CD14-positive monocyte (primary cell): ENCODE results near the gene TSHR. TPM values are rescaled to one million over a fixed set of nuclear protein-coding genes. Genes with fewer than 3 reads are reported as not detected.
A peak's percentile ranks its signal among the peaks of the same experiment; 100 is the strongest.

Experiments used
- DNase-seq, 3 donors: peaks; one replicate each; pipeline ENCODE4 v3.0.0-alpha.2; 2011 to 2022
- H2AFZ ChIP-seq: 2 replicates; pipeline ENCODE4 v1.6.0; 2012; ENCODE audit warnings: mild to moderate bottlenecking, low read depth, low read length, inconsistent platforms; ENCODE audit not compliant: insufficient read depth, poor library complexity, severe bottlenecking
- H3K27ac ChIP-seq, 2 donors: 1 replicate in 1 of 2; 2 replicates in 1 of 2; pipeline ENCODE4 v1.5.1; 2012 to 2013; ENCODE audit warnings: low read length in 2 of 2, control low read depth in 1 of 2, inconsistent platforms in 1 of 2, low read depth in 1 of 2, mild to moderate bottlenecking in 1 of 2
- H3K27me3 ChIP-seq, 2 donors: one replicate each; pipeline versions ENCODE4 v1.6.0 to v1.6.1; 2011 to 2013; ENCODE audit warnings: low read length in 2 of 2; ENCODE audit not compliant: control insufficient read depth in 2 of 2, insufficient read depth in 2 of 2
- H3K36me3 ChIP-seq, 2 donors: replicated peaks in 1 of 2; 1 replicate in 1 of 2; 2 replicates in 1 of 2; pipeline versions ENCODE4 v1.5.1 to v1.6.1; 2012 to 2013; ENCODE audit warnings: low read length in 2 of 2, control low read depth in 1 of 2, inconsistent platforms in 1 of 2, mild to moderate bottlenecking in 1 of 2; ENCODE audit not compliant: insufficient read depth in 2 of 2, control insufficient read depth in 1 of 2
- H3K4me1 ChIP-seq, 2 donors: 1 replicate in 1 of 2; 2 replicates in 1 of 2; pipeline versions ENCODE4 v1.5.1 to v1.6.1; 2012 to 2013; ENCODE audit warnings: low read length in 2 of 2, control low read depth in 1 of 2, inconsistent platforms in 1 of 2, mild to moderate bottlenecking in 1 of 2, moderate library complexity in 1 of 2; ENCODE audit not compliant: insufficient read depth in 2 of 2, control insufficient read depth in 1 of 2
- H3K4me2 ChIP-seq: replicated peaks from 2 replicates; pipeline ENCODE3; 2012; ENCODE audit warnings: low read length, moderate library complexity, mild to moderate bottlenecking; ENCODE audit not compliant: poor library complexity, severe bottlenecking; ENCODE audit errors: extremely low read depth
- H3K4me3 ChIP-seq, 3 experiments: fragments of 200-600 bp in 1 of 3; sonication (generic) in 1 of 3; replicated peaks in 1 of 3; 1 replicate in 2 of 3; 2 replicates in 1 of 3; pipeline ENCODE4 v1.5.1; 2011 to 2013; ENCODE audit warnings: low read length in 3 of 3, mild to moderate bottlenecking in 3 of 3, control low read depth in 2 of 3, low read depth in 2 of 3, inconsistent platforms in 1 of 3, moderate library complexity in 1 of 3
- H3K79me2 ChIP-seq: 2 replicates; pipeline ENCODE4 v1.6.0; 2012; ENCODE audit warnings: mild to moderate bottlenecking, control low read depth, inconsistent platforms, low read length, moderate library complexity; ENCODE audit not compliant: insufficient read depth
- H3K9ac ChIP-seq: 2 replicates; pipeline ENCODE4 v1.6.0; 2017; ENCODE audit warnings: low read length, mild to moderate bottlenecking; ENCODE audit not compliant: insufficient read depth, poor library complexity, severe bottlenecking
- H3K9me3 ChIP-seq, 2 donors: replicated peaks in 1 of 2; 1 replicate in 1 of 2; 2 replicates in 1 of 2; pipeline versions ENCODE4 v1.5.1 to v1.6.1; 2012 to 2013; ENCODE audit warnings: low read length in 2 of 2, control low read depth in 1 of 2; ENCODE audit not compliant: control insufficient read depth in 1 of 2, insufficient read depth in 1 of 2
- H4K20me1 ChIP-seq: 2 replicates; pipeline ENCODE4 v1.6.0; 2012; ENCODE audit warnings: mild to moderate bottlenecking, low read length, control low read depth, moderate library complexity; ENCODE audit not compliant: insufficient read depth
- H3K27ac Mint-ChIP-seq, 7 donors: one replicate each; pipeline ENCODE4 v1.8.0; 2020; ENCODE audit warnings: mild to moderate bottlenecking in 7 of 7, mixed read lengths in 7 of 7, moderate library complexity in 6 of 7, inconsistent platforms in 2 of 7
- H3K27me3 Mint-ChIP-seq, 3 donors: one replicate each; pipeline ENCODE4 v1.8.0; 2021 to 2022; ENCODE audit warnings: low read depth in 3 of 3, mild to moderate bottlenecking in 3 of 3, mixed read lengths in 3 of 3, moderate library complexity in 3 of 3, inconsistent platforms in 1 of 3
- H3K36me3 Mint-ChIP-seq, 2 donors: one replicate each; pipeline ENCODE4 v1.8.0; 2020; ENCODE audit warnings: mixed read lengths in 2 of 2, inconsistent platforms in 1 of 2, mild to moderate bottlenecking in 1 of 2
- H3K4me1 Mint-ChIP-seq: one replicate; pipeline ENCODE4 v1.8.0; 2020; ENCODE audit warnings: mild to moderate bottlenecking, mixed read lengths
- H3K4me3 Mint-ChIP-seq, 2 donors: one replicate each; pipeline ENCODE4 v1.8.0; 2020; ENCODE audit warnings: mild to moderate bottlenecking in 2 of 2, mixed read lengths in 2 of 2, moderate library complexity in 1 of 2
- H3K9me3 Mint-ChIP-seq, 7 donors: one replicate each; pipeline ENCODE4 v1.8.0; 2020 to 2022; ENCODE audit warnings: mixed read lengths in 7 of 7, mild to moderate bottlenecking in 6 of 7, moderate library complexity in 6 of 7, inconsistent platforms in 2 of 7
- CTCF ChIP-seq: fragments of 200-600 bp; IDR thresholded peaks from one replicate; pipeline ENCODE4 v1.8.0; 2022; ENCODE audit warnings: antibody characterized with exemption, mild to moderate bottlenecking
- WGBS: methylation state at CpG from one replicate; pipeline ENCODE4 v1.1.5; 2013; ENCODE audit warnings: missing lambda C conversion rate; ENCODE audit not compliant: insufficient coverage; 5-methylcytosine and 5-hydroxymethylcytosine counted together
- intact Hi-C, 2 donors: fragments of 100-400 bp; cut with micrococcal nuclease; formaldehyde crosslinking; loops; one replicate each; pipeline versions ENCODE4 v1.15.0 to v1.15.1; 2023
- polyA plus RNA-seq, 3 donors: library from polyadenylated mRNA; depleted of rRNA in 1 of 3; unstranded in 2 of 3; stranded (reverse) in 1 of 3; fragments of 300-500 nt in 2 of 3; fragments of >200 nt in 1 of 3; fragmentation: Illumina TruSeq in 2 of 3; gene quantifications; 1 replicate in 2 of 3; 2 replicates in 1 of 3; pipeline ENCODE4 v1.2.3, GENCODE V29; 2012 to 2021

TSHR gene
- polyA plus RNA-seq, 3 donors = not detected

DNA sequence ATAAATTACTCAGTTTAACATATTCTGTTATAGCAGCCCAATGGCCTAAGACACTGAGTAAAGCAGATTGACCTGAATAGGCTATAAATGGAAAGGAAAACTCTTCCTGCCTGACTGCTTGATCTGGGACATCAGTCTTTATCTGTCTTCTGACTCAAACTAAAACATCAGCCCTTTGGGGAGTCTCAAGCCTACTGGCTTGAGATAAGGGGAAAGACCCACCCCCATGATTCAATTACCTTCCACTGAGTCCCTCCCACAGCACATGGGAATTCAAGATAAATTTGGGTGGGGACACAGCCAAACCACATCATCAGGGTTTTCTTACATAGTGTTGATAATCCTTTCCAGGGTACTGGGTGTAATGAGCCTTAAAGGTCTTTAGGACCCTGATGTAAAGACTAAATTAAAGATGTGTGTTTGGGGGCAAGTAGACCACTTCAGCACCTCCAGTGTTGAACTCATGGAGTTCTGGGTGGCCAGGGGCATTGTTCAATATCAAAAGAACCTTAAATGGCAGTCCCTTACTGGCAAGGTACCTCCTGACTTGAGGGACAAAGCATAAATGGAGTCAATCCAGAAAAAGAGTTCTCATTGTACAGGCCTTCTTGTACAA lies 67.8 kb downstream of the TSHR start:
- Mint-ChIP-seq H3K4me1 (peaks cover 11% of the 10 kb centered on the region), H3K36me3 (peaks cover 0 to 2% of the 10 kb centered on the region in 2 donors), H3K9me3 (peaks cover 0 to 2% (median 0%) of the 10 kb centered on the region in 7 donors), H3K27me3 (peaks cover 0 to 2% (median 2%) of the 10 kb centered on the region in 3 donors), H3K4me3 (no peak overlapping the region), H3K27ac (no peak overlapping the region)
- no peaks in the 10 kb centered on the region for H3K79me2 ChIP-seq
- no peak overlapping the region for H3K4me2 ChIP-seq
- TF ChIP-seq CTCF = no peak
- no peaks in the 10 kb centered on the region for H4K20me1 ChIP-seq
- H3K4me3 ChIP-seq = no peak overlapping the region
- no peak overlapping the region for H3K27ac ChIP-seq
- no peaks in the 10 kb centered on the region for H3K9me3 ChIP-seq
- H3K36me3 ChIP-seq = no peaks in the 10 kb centered on the region
- no peaks in the 10 kb centered on the region for H3K27me3 ChIP-seq
- DNase-seq = no peak
- peaks cover 9 to 14% of the 10 kb centered on the region in 2 donors for H3K4me1 ChIP-seq
- intact Hi-C loops = no loop called here
- H2AFZ ChIP-seq = no peak overlapping the region
- H3K9ac ChIP-seq = no peak overlapping the region

DNA sequence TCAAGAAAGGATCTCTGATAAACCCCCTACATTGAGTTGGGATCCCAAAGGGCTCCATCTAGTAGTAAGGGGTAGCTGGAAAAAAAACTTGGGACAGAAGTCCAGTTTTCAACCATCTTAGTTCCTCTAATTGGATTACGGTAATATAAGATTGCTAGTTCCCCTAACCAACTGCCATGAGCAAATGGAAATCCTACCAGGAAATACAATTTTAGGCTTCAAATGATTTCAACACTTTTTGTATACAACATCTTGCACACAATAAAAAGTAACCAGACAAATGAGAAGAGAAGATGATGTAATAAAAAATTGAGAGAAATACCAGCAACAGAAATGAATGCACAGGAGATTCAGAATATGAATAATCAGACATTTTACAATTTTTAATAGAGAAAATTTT lies 73.0 kb downstream of the TSHR start:
- H3K79me2 ChIP-seq = no peaks in the 10 kb centered on the region
- Mint-ChIP-seq H3K4me1 (peaks cover 10% of the 10 kb centered on the region), H3K36me3 (peaks cover 0 to 2% of the 10 kb centered on the region in 2 donors), H3K4me3 (no peak overlapping the region), H3K9me3 (peaks cover 0 to 2% (median 0%) of the 10 kb centered on the region in 7 donors), H3K27ac (peak overlapping the region in 1 of 7 donors; percentile 60), H3K27me3 (peaks cover 0 to 2% (median 0%) of the 10 kb centered on the region in 3 donors)
- intact Hi-C loops = no loop called here
- no peak for TF ChIP-seq CTCF
- no peaks in the 10 kb centered on the region for H3K27me3 ChIP-seq
- peak; percentile 9 to 40 (median 15) for DNase-seq
- no peaks in the 10 kb centered on the region for H3K36me3 ChIP-seq
- WGBS = no CpG with 5 or more reads among the region's 1 CpG
- H3K4me2 ChIP-seq = no peak overlapping the region
- no peak overlapping the region for H2AFZ ChIP-seq
- no peaks in the 10 kb centered on the region for H3K9me3 ChIP-seq
- peaks cover 4 to 15% of the 10 kb centered on the region in 2 donors for H3K4me1 ChIP-seq
- H3K27ac ChIP-seq = no peak overlapping the region
- no peaks in the 10 kb centered on the region for H4K20me1 ChIP-seq
- no peak overlapping the region for H3K4me3 ChIP-seq
- no peak overlapping the region for H3K9ac ChIP-seq
